K562 (cell line): ENCODE measurements around the gene LDLR. TPM values are rescaled to one million over a fixed set of nuclear protein-coding genes. Genes with fewer than 3 reads are reported as not detected.

Source experiments
- CEBPZ ChIP-seq: fragments of 150-350 bp; IDR thresholded peaks from 2 replicates; pipeline ENCODE4 v1.6.1; 2014; ENCODE audit warnings: low read depth, mild to moderate bottlenecking, low read length, borderline replicate concordance
- CREB1 ChIP-seq, 2 experiments: sonication (generic) in 1 of 2; formaldehyde crosslinking in 1 of 2; IDR thresholded peaks; 2 replicates each; pipeline versions ENCODE4 v1.6.1 to v1.8.0; 2012 to 2022; ENCODE audit warnings: inconsistent platforms in 1 of 2, mild to moderate bottlenecking in 1 of 2, missing genetic modification reagents in 1 of 2, moderate library complexity in 1 of 2
- ID3 ChIP-seq, 2 experiments: fragments of 250-450 bp in 1 of 2; fragments of 450-650 bp in 1 of 2; sonication (Bioruptor Pico) in 1 of 2; IDR thresholded peaks; 2 replicates each; pipeline versions ENCODE4 v1.6.1 to v1.8.0; 2016 to 2021; ENCODE audit warnings: mild to moderate bottlenecking in 2 of 2, moderate library complexity in 2 of 2, missing compliant biosample characterization in 1 of 2, missing genetic modification characterization in 1 of 2
- ZNF655 ChIP-seq: fragments of 250-450 bp; sonication (Bioruptor Pico); IDR thresholded peaks from 2 replicates; pipeline ENCODE4 v1.5.0; 2021
- polyA plus RNA-seq, 8 experiments: library from polyadenylated mRNA; depleted of rRNA in 4 of 8; stranded (reverse) in 5 of 8; unstranded in 3 of 8; fragments of >200 nt; fragmentation: Nextera tagmentation in 2 of 8; fragmentation: Illumina TruSeq in 1 of 8; extraction: Ambion mirVana in 2 of 8; extraction: Trizol in 1 of 8; gene quantifications; 2 replicates each; pipeline versions ENCODE4 v1.2.1 to v1.2.3, GENCODE V29; 2011 to 2014; ENCODE audit warnings: inconsistent platforms in 1 of 8, missing spikeins in 1 of 8
- total RNA-seq, 7 experiments: library from RNA; depleted of rRNA in 6 of 7; stranded (reverse); fragments of >200 nt in 6 of 7; fragmentation: Illumina TruSeq in 2 of 7; extraction: Trizol in 2 of 7; gene quantifications; 2 replicates each; pipeline versions ENCODE4 v1.2.1 to v1.2.3, GENCODE V29; 2011 to 2021; ENCODE audit warnings: low replicate concordance in 1 of 7

The LDLR gene
- total and polyA plus RNA-seq, 9 of the 15 experiments (the other 6 are each of a cell fraction or from before 2014, with no cell fraction given): 19.9 to 114 (median 56.3) TPM

GRCh38 chr19:11066326-11066725 lies 22.9 kb upstream of the LDLR start (continued):
- TF ChIP-seq CEBPZ (no peak), ID3 (CRISPR knock-in tag; IDR thresholded peaks at IDR 0.05) (no peak), ID3 (tag; IDR thresholded peaks at IDR 0.05) (no peak), CREB1 (IDR thresholded peaks at IDR 0.05) (no peak), CREB1 (CRISPR knock-in tag; IDR thresholded peaks at IDR 0.05) (no peak), ZNF655 (CRISPR knock-in tag) (no peak)
